ENCODE data around the gene PRSS57.

Gene PRSS57

GRCh38 chr19:644363-644762, 50.9 kb downstream of the PRSS57 start:
- no peak overlapping the region for H3K4me3 ChIP-seq (ENCODE audit: low read depth, low read length)
- TF ChIP-seq CTCF (IDR thresholded peaks at IDR 0.05; ENCODE audit: low read depth, low read length) = no peak

GRCh38 chr19:643736-644135, 51.5 kb downstream of the PRSS57 start:
- H3K4me3 ChIP-seq (ENCODE audit: low read depth, low read length) = no peak overlapping the region
- TF ChIP-seq CTCF (IDR thresholded peaks at IDR 0.05; ENCODE audit: low read depth, low read length) = no peak

GRCh38 chr19:642767-643727, 52.2 kb downstream of the PRSS57 start:
- TF ChIP-seq CTCF (IDR thresholded peaks at IDR 0.05; ENCODE audit: low read depth, low read length) = no peak
- no peak overlapping the region for H3K4me3 ChIP-seq (ENCODE audit: low read depth, low read length)

- no peak overlapping the region for H3K4me3 ChIP-seq (ENCODE audit: low read depth, low read length)
- TF ChIP-seq CTCF (IDR thresholded peaks at IDR 0.05; ENCODE audit: low read depth, low read length) = no peak
These were observed 53.5 kb downstream of the PRSS57 start for GRCh38 chr19:641702-642101.

- TF ChIP-seq CTCF (IDR thresholded peaks at IDR 0.05; ENCODE audit: low read depth, low read length) = no peak
- no peak overlapping the region for H3K4me3 ChIP-seq (ENCODE audit: low read depth, low read length)
These were observed 54.6 kb downstream of the PRSS57 start for GRCh38 chr19:640606-641189.

- no peak overlapping the region for H3K4me3 ChIP-seq (ENCODE audit: low read depth, low read length)
- TF ChIP-seq CTCF (IDR thresholded peaks at IDR 0.05; ENCODE audit: low read depth, low read length) = no peak
These were observed 55.1 kb downstream of the PRSS57 start for GRCh38 chr19:640161-640558.
